Nephron progenitor cell (in vitro differentiated cells): ENCODE data around the gene SGPP1.
"Not testable (repeated sequence)": the region's sequence is repeated elsewhere in the genome, so short reads cannot be mapped to it uniquely, and the experiment has no call there.

ENCODE experiments used
- DNase-seq: peaks from one replicate; pipeline ENCODE4 v3.0.0; 2021
- H3K27ac Mint-ChIP-seq: 2 replicates; pipeline ENCODE4 v1.8.0; 2021; ENCODE audit warnings: mild to moderate bottlenecking, moderate library complexity, mixed read lengths
- H3K27me3 Mint-ChIP-seq: 2 replicates; pipeline ENCODE4 v1.8.0; 2021; ENCODE audit warnings: mild to moderate bottlenecking, low read depth, mixed read lengths; ENCODE audit not compliant: poor library complexity
- H3K36me3 Mint-ChIP-seq: 2 replicates; pipeline ENCODE4 v1.8.0; 2021; ENCODE audit warnings: low read depth, mixed read lengths
- H3K4me1 Mint-ChIP-seq: 2 replicates; pipeline ENCODE4 v1.8.0; 2021; ENCODE audit warnings: mixed read lengths
- H3K4me3 Mint-ChIP-seq: 2 replicates; pipeline ENCODE4 v1.8.0; 2021; ENCODE audit warnings: mild to moderate bottlenecking, moderate library complexity, mixed read lengths
- H3K9me3 Mint-ChIP-seq: 2 replicates; pipeline ENCODE4 v1.8.0; 2021; ENCODE audit warnings: mild to moderate bottlenecking, moderate library complexity, mixed read lengths
- CTCF ChIP-seq: fragments of 200-600 bp; sonication (generic); IDR thresholded peaks from 2 replicates; pipeline ENCODE4 v1.5.0; 2021; ENCODE audit warnings: antibody characterized with exemption

SGPP1 gene

GRCh38 chr14:63752449-63753169, 24.7 kb upstream of the SGPP1 start:
- H3K36me3 Mint-ChIP-seq: no peaks in the 10 kb centered on the region
- no peak for TF ChIP-seq CTCF
- H3K4me1 Mint-ChIP-seq: no peaks in the 10 kb centered on the region
- DNase-seq: no peak
- H3K4me3 Mint-ChIP-seq: no peak overlapping the region
- H3K27ac Mint-ChIP-seq: no peak overlapping the region
- peaks cover 5% of the 10 kb centered on the region for H3K9me3 Mint-ChIP-seq
- H3K27me3 Mint-ChIP-seq: peaks cover 6% of the 10 kb centered on the region

- peaks cover 10% of the 10 kb centered on the region for H3K27me3 Mint-ChIP-seq
- not testable (repeated sequence) for H3K4me1 Mint-ChIP-seq, DNase-seq, H3K27ac Mint-ChIP-seq, H3K4me3 Mint-ChIP-seq, H3K36me3 Mint-ChIP-seq, H3K9me3 Mint-ChIP-seq
These were observed 23.2 kb upstream of the SGPP1 start for GRCh38 chr14:63751076-63751475.

GRCh38 chr14:63747846-63748245, 20.0 kb upstream of the SGPP1 start:
- DNase-seq: no peak
- Mint-ChIP-seq H3K27ac (no peak overlapping the region), H3K9me3 (peaks cover 5% of the 10 kb centered on the region), H3K27me3 (peaks cover 7% of the 10 kb centered on the region), H3K4me3 (no peak overlapping the region), H3K36me3 (no peaks in the 10 kb centered on the region), H3K4me1 (peaks cover 4% of the 10 kb centered on the region)
- TF ChIP-seq CTCF: no peak

- peaks cover 4% of the 10 kb centered on the region for H3K4me1 Mint-ChIP-seq
- peaks cover 5% of the 10 kb centered on the region for H3K9me3 Mint-ChIP-seq
- TF ChIP-seq CTCF: no peak
- H3K27ac Mint-ChIP-seq: no peak overlapping the region
- H3K36me3 Mint-ChIP-seq: no peaks in the 10 kb centered on the region
- no peak overlapping the region for H3K4me3 Mint-ChIP-seq
- peaks cover 4% of the 10 kb centered on the region for H3K27me3 Mint-ChIP-seq
- DNase-seq: no peak
These were observed 18.1 kb upstream of the SGPP1 start for GRCh38 chr14:63745858-63746425.

- Mint-ChIP-seq H3K9me3 (peaks cover 1% of the 10 kb centered on the region), H3K27me3 (peaks cover 6% of the 10 kb centered on the region), H3K27ac (no peak overlapping the region), H3K4me1 (peaks cover 4% of the 10 kb centered on the region), H3K36me3 (no peaks in the 10 kb centered on the region), H3K4me3 (no peak overlapping the region)
- TF ChIP-seq CTCF: no peak
- no peak for DNase-seq
These were observed 17.4 kb upstream of the SGPP1 start for GRCh38 chr14:63745272-63745671.

GRCh38 chr14:63737582-63738006, 9.7 kb upstream of the SGPP1 start:
- H3K4me3 Mint-ChIP-seq: no peak overlapping the region
- no peaks in the 10 kb centered on the region for H3K36me3 Mint-ChIP-seq
- no peak for TF ChIP-seq CTCF
- no peaks in the 10 kb centered on the region for H3K9me3 Mint-ChIP-seq
- no peak overlapping the region for H3K27ac Mint-ChIP-seq
- H3K27me3 Mint-ChIP-seq: peaks cover 6% of the 10 kb centered on the region
- no peak for DNase-seq
- H3K4me1 Mint-ChIP-seq: no peaks in the 10 kb centered on the region
